B cell (primary cell): ENCODE measurements around the gene MARF1. TPM values are rescaled to one million over a fixed set of nuclear protein-coding genes. Genes with fewer than 3 reads are reported as not detected.

Source experiments
- ATAC-seq: fragments of 200-7000 bp; cut with Tn5 transposase; one replicate; pipeline ENCODE4 v1.10.0; 2021; ENCODE audit warnings: low read depth, mild to moderate bottlenecking, moderate number of reproducible peaks, moderate library complexity
- CTCF ChIA-PET: fragments of 350-600 bp; sonication (Branson Sonifier 250); formaldehyde crosslinking; loops from one replicate; lab custom pipeline; 2021; ENCODE audit warnings: antibody characterized with exemption, inconsistent platforms; lab: Charles Lee
- POLR2A ChIA-PET: fragments of 350-600 bp; sonication (Branson Sonifier 250); formaldehyde crosslinking; loops from one replicate; lab custom pipeline; 2021; ENCODE audit warnings: antibody characterized with exemption; lab: Charles Lee
- DNase-seq: peaks from one replicate; pipeline ENCODE4 v3.0.0; 2013
- H2AFZ ChIP-seq: 2 replicates; pipeline ENCODE4 v1.6.1; 2012; ENCODE audit warnings: mild to moderate bottlenecking, low read depth, low read length; ENCODE audit not compliant: insufficient read depth, poor library complexity, severe bottlenecking
- H3K27ac ChIP-seq, 2 donors: 1 replicate in 1 of 2; 2 replicates in 1 of 2; pipeline ENCODE4 v1.5.1; 2012 to 2013; ENCODE audit warnings: low read length in 2 of 2, mild to moderate bottlenecking in 2 of 2, moderate library complexity in 1 of 2
- H3K27me3 ChIP-seq, 4 experiments: fragments of 200-600 bp in 1 of 4; sonication (generic) in 1 of 4; replicated peaks in 1 of 4; 1 replicate in 2 of 4; 2 replicates in 2 of 4; pipeline versions ENCODE4 v1.6.1 to v1.7.0; 2013 to 2016; ENCODE audit warnings: low read length in 3 of 4, mild to moderate bottlenecking in 2 of 4, mixed read lengths in 1 of 4, moderate library complexity in 1 of 4; ENCODE audit not compliant: insufficient read depth in 4 of 4, control insufficient read depth in 3 of 4; ENCODE audit errors: control extremely low read depth in 1 of 4
- H3K36me3 ChIP-seq, 2 experiments: replicated peaks in 1 of 2; 1 replicate in 1 of 2; 2 replicates in 1 of 2; pipeline versions ENCODE4 v1.6.1 to v1.7.1; 2013; ENCODE audit warnings: low read length in 1 of 2; ENCODE audit not compliant: insufficient read depth in 2 of 2, control insufficient read depth in 1 of 2; ENCODE audit errors: control extremely low read depth in 1 of 2, extremely low read depth in 1 of 2
- H3K4me1 ChIP-seq, 2 donors: fragments of 200-600 bp in 1 of 2; sonication (generic) in 1 of 2; 1 replicate in 1 of 2; 2 replicates in 1 of 2; pipeline versions ENCODE4 v1.5.1 to v1.6.1; 2013 to 2017; ENCODE audit warnings: low read length in 2 of 2; ENCODE audit not compliant: control insufficient read depth in 2 of 2, insufficient read depth in 2 of 2
- H3K4me2 ChIP-seq: replicated peaks from 2 replicates; pipeline ENCODE3; 2012; ENCODE audit warnings: mild to moderate bottlenecking, low read depth, low read length; ENCODE audit not compliant: poor library complexity, severe bottlenecking
- H3K4me3 ChIP-seq, 5 experiments: fragments of 200-600 bp in 1 of 5; sonication (generic) in 1 of 5; 1 replicate in 3 of 5; 2 replicates in 2 of 5; pipeline versions ENCODE4 v1.5.1 to v1.7.0; 2011 to 2016; ENCODE audit warnings: low read length in 4 of 5, mild to moderate bottlenecking in 4 of 5, low read depth in 2 of 5, control low read depth in 1 of 5, moderate library complexity in 1 of 5; ENCODE audit not compliant: insufficient read depth in 1 of 5; ENCODE audit errors: control extremely low read depth in 1 of 5, extremely low read depth in 1 of 5
- H3K79me2 ChIP-seq: fragments of 200-600 bp; sonication (generic); one replicate; pipeline ENCODE4 v1.6.0; 2016; ENCODE audit warnings: low read length; ENCODE audit not compliant: control insufficient read depth, insufficient read depth
- H3K9ac ChIP-seq: fragments of 200-600 bp; sonication (generic); 2 replicates; pipeline ENCODE4 v1.6.1; 2017; ENCODE audit warnings: mild to moderate bottlenecking, low read length, moderate library complexity
- H3K9me3 ChIP-seq, 3 donors: one replicate each; pipeline versions ENCODE4 v1.6.1 to v1.7.1; 2013; ENCODE audit warnings: low read length in 2 of 3; ENCODE audit not compliant: control insufficient read depth in 2 of 3, insufficient read depth in 1 of 3; ENCODE audit errors: control extremely low read depth in 1 of 3
- H4K20me1 ChIP-seq: 2 replicates; pipeline ENCODE4 v1.6.0; 2012; ENCODE audit warnings: mild to moderate bottlenecking, low read length; ENCODE audit not compliant: insufficient read depth, control insufficient read depth, poor library complexity, severe bottlenecking
- H3K27ac Mint-ChIP-seq: one replicate; pipeline ENCODE4 v1.8.0; 2021; ENCODE audit warnings: mixed read lengths
- H3K27me3 Mint-ChIP-seq: one replicate; pipeline ENCODE4 v1.8.0; 2021; ENCODE audit warnings: mixed read lengths
- H3K4me1 Mint-ChIP-seq: one replicate; pipeline ENCODE4 v1.8.0; 2021; ENCODE audit warnings: mixed read lengths
- H3K4me3 Mint-ChIP-seq: one replicate; pipeline ENCODE4 v1.8.0; 2021; ENCODE audit warnings: mixed read lengths
- H3K9me3 Mint-ChIP-seq: one replicate; pipeline ENCODE4 v1.8.0; 2022; ENCODE audit warnings: mixed read lengths; ENCODE audit not compliant: insufficient read depth
- EZH2 ChIP-seq: IDR thresholded peaks from 2 replicates; pipeline ENCODE4 v1.6.1; 2012; ENCODE audit warnings: borderline replicate concordance, low read depth, mild to moderate bottlenecking, moderate library complexity, low read length; ENCODE audit not compliant: insufficient read depth, poor library complexity, severe bottlenecking
- WGBS: methylation state at CpG from one replicate; pipeline ENCODE4 v1.1.5; 2013; ENCODE audit warnings: missing lambda C conversion rate; ENCODE audit not compliant: insufficient coverage; 5-methylcytosine and 5-hydroxymethylcytosine counted together
- intact Hi-C: fragments of 100-400 bp; cut with micrococcal nuclease; formaldehyde crosslinking; loops from one replicate; pipeline ENCODE4 v1.10.0; 2022
- polyA plus RNA-seq: library from polyadenylated mRNA; depleted of rRNA; stranded (reverse); fragments of >200 nt; gene quantifications from 2 replicates; pipeline ENCODE4 v1.2.3, GENCODE V29; 2012
- total RNA-seq, 2 donors: library from RNA; stranded (reverse); fragments of 120-200 nt in 1 of 2; gene quantifications; 1 replicate in 1 of 2; 2 replicates in 1 of 2; pipeline versions ENCODE4 v1.2.3 to v1.2.4, GENCODE V29; 2013 to 2022
- TF ChIP-seq, protein P1 (sequence below): fragments of 200-600 bp; IDR thresholded peaks from one replicate; pipeline ENCODE4 v1.8.0; 2022; ENCODE audit warnings: antibody characterized with exemption, mild to moderate bottlenecking

MARF1 gene
- total and polyA plus RNA-seq, 2 donors (not counting 1 experiment from before 2014, with no cell fraction given), result 68.0 to 366 TPM

DNA sequence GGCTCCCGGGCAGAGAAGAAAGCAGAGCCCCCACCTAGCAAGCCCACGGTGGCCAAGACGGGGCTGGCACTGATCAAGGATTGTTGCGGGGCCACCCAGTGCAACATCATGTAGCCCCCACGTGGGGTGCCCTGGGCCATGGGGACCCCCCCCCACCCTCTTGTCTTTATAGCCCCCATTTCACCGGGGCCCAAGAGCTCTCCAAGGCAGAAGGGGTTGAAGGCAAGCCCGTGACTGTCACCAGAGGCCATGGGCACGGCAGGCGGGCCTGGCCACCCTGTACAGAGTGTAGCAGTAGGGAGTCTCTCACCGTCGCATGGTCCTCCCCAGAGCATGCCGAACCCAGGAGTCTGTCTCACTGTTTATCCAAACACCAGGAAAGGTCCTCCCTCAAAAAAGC, 56.2 kb downstream of the MARF1 start:
- ATAC-seq (no peak), DNase-seq (no peak)
- CTCF ChIA-PET, result no interaction called here
- TF ChIP-seq, protein P1, sequence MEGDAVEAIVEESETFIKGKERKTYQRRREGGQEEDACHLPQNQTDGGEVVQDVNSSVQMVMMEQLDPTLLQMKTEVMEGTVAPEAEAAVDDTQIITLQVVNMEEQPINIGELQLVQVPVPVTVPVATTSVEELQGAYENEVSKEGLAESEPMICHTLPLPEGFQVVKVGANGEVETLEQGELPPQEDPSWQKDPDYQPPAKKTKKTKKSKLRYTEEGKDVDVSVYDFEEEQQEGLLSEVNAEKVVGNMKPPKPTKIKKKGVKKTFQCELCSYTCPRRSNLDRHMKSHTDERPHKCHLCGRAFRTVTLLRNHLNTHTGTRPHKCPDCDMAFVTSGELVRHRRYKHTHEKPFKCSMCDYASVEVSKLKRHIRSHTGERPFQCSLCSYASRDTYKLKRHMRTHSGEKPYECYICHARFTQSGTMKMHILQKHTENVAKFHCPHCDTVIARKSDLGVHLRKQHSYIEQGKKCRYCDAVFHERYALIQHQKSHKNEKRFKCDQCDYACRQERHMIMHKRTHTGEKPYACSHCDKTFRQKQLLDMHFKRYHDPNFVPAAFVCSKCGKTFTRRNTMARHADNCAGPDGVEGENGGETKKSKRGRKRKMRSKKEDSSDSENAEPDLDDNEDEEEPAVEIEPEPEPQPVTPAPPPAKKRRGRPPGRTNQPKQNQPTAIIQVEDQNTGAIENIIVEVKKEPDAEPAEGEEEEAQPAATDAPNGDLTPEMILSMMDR, result no peak
- TF ChIP-seq EZH2, result no peak
- whole genome bisulfite sequencing, result 94% methylated on average over 7 of the region's 12 CpGs
- Mint-ChIP-seq H3K4me3 (no peak overlapping the region), H3K4me1 (peaks cover 24% of the 10 kb centered on the region), H3K27ac (peak overlapping the region; percentile 15), H3K27me3 (no peaks in the 10 kb centered on the region), H3K9me3 (peaks cover 4% of the 10 kb centered on the region)
- no peak overlapping the region for H3K9ac ChIP-seq
- intact Hi-C loops, result no loop called here
- no peak overlapping the region for H3K4me3 ChIP-seq
- H3K27ac ChIP-seq, result no peak overlapping the region
- H4K20me1 ChIP-seq, result no peaks in the 10 kb centered on the region
- H2AFZ ChIP-seq, result no peak overlapping the region
- H3K79me2 ChIP-seq, result no peaks in the 10 kb centered on the region
- H3K4me1 ChIP-seq, result peaks cover 14 to 17% of the 10 kb centered on the region in 2 donors
- H3K9me3 ChIP-seq, result peaks cover 0 to 16% (median 8%) of the 10 kb centered on the region in 3 donors
- H3K4me2 ChIP-seq, result no peak overlapping the region
- H3K36me3 ChIP-seq, result peaks cover 0 to 26% of the 10 kb centered on the region in 2 experiments
- no peaks in the 10 kb centered on the region for H3K27me3 ChIP-seq
- POLR2A ChIA-PET, result interaction anchor here (1.0 kb wide), 1 partner anchor 10 kb away, joined by 3 read pairs; no protein-coding TSS in a partner anchor

DNA sequence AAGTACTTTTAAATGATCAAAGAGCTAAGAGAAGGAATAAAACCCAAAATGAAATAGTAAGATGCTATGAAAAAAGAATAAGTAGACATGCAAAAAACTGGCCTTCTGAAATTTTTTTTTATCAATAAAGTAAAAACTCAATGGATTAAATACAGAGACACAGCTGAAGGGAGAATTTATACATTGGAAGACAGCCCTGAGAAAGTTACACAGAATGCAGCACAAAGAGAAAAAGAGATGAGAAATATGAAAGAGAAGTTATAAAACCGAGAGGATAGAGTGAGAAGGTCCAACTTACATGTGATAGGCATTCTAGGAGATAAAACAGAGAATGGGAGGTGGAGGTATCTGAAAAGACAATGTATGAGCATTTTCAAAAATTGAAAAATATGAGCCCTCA, 57.0 kb downstream of the MARF1 start:
- WGBS, result no CpG with 5 or more reads among the region's 1 CpG
- Histone ChIP-seq H3K27ac (no peak overlapping the region), H3K4me1 (peaks cover 7 to 9% of the 10 kb centered on the region in 2 donors), H3K9ac (no peak overlapping the region), H3K9me3 (peaks cover 0 to 16% (median 8%) of the 10 kb centered on the region in 3 donors), H4K20me1 (no peaks in the 10 kb centered on the region), H3K36me3 (peaks cover 0 to 26% of the 10 kb centered on the region in 2 experiments), H2AFZ (no peak overlapping the region), H3K27me3 (no peaks in the 10 kb centered on the region), H3K4me3 (no peak overlapping the region), H3K4me2 (no peak overlapping the region), H3K79me2 (no peaks in the 10 kb centered on the region)
- Mint-ChIP-seq H3K27ac (peak overlapping the region; percentile 15), H3K4me1 (peaks cover 16% of the 10 kb centered on the region), H3K4me3 (no peak overlapping the region), H3K9me3 (peaks cover 4% of the 10 kb centered on the region), H3K27me3 (no peaks in the 10 kb centered on the region)
- no peak for TF ChIP-seq EZH2
- TF ChIP-seq, protein P1, result no peak
- ChIA-PET POLR2A (interaction anchor here (0.5 kb wide), 1 partner anchor 25 kb away, joined by 11 read pairs; no protein-coding TSS in a partner anchor), CTCF (no interaction called here)
- intact Hi-C loops, result no loop called here
- no peak for DNase-seq
- no peak for ATAC-seq
